K562 (cell line): ENCODE measurements around the gene SRC. TPM values are rescaled to one million over a fixed set of nuclear protein-coding genes. Genes with fewer than 3 reads are reported as not detected.
A peak's percentile ranks its signal among the peaks of the same experiment; 100 is the strongest.

Source experiments
- CHD1 ChIP-seq: fragments of 200-600 bp; sonication (generic); IDR thresholded peaks from one replicate; pipeline ENCODE4 v1.6.1; 2012; ENCODE audit warnings: mild to moderate bottlenecking, moderate library complexity, low read length, inconsistent platforms
- CUX1 ChIP-seq: fragments of 200-800 bp; sonication (Bioruptor generic); IDR thresholded peaks from 2 replicates; pipeline ENCODE4 v1.6.1; 2016; ENCODE audit warnings: missing genetic modification characterization, missing compliant biosample characterization
- DLX4 ChIP-seq: fragments of 250-450 bp; sonication (Bioruptor Pico); IDR thresholded peaks from 2 replicates; pipeline ENCODE4 v1.6.1; 2021; ENCODE audit warnings: mild to moderate bottlenecking
- E2F1 ChIP-seq: sonication (generic); formaldehyde crosslinking; IDR thresholded peaks from 2 replicates; pipeline ENCODE4 v1.8.1; 2023; ENCODE audit warnings: mild to moderate bottlenecking, missing genetic modification reagents, moderate library complexity
- FOXK1 ChIP-seq: sonication (generic); formaldehyde crosslinking; IDR thresholded peaks from 2 replicates; pipeline ENCODE4 v1.8.0; 2022; ENCODE audit warnings: missing genetic modification reagents, mild to moderate bottlenecking, borderline replicate concordance
- HDGF ChIP-seq: fragments of 450-650 bp; IDR thresholded peaks from 2 replicates; pipeline ENCODE4 v1.6.1; 2016
- MTF1 ChIP-seq: fragments of 250-450 bp; sonication (Bioruptor Pico); IDR thresholded peaks from 2 replicates; pipeline ENCODE4 v1.9.0; 2021; ENCODE audit warnings: moderate library complexity, mild to moderate bottlenecking, inconsistent platforms, borderline replicate concordance
- NCOA6 ChIP-seq: fragments of 450-650 bp; IDR thresholded peaks from 2 replicates; pipeline ENCODE4 v1.6.1; 2017; ENCODE audit warnings: mild to moderate bottlenecking
- PRDM10 ChIP-seq: fragments of 450-650 bp; IDR thresholded peaks from 2 replicates; pipeline ENCODE4 v1.6.1; 2018; ENCODE audit not compliant: partially characterized antibody
- PRPF4 ChIP-seq: fragments of 200-400 bp; formaldehyde crosslinking; IDR thresholded peaks from one replicate; pipeline ENCODE4 v1.6.1; 2017; ENCODE audit warnings: low read length, low read depth, mild to moderate bottlenecking; ENCODE audit not compliant: insufficient read depth, poor library complexity, severe bottlenecking
- RCOR1 ChIP-seq, 2 experiments: IDR thresholded peaks; 2 replicates each; pipeline ENCODE4 v1.6.1; 2012; ENCODE audit warnings: low read depth in 2 of 2, low read length in 2 of 2, borderline replicate concordance in 1 of 2, improper control_type of control experiment in 1 of 2
- SMARCA5 ChIP-seq: fragments of 450-650 bp; IDR thresholded peaks from 2 replicates; pipeline ENCODE4 v1.6.1; 2016
- SMARCB1 ChIP-seq: IDR thresholded peaks from 2 replicates; pipeline ENCODE4 v1.6.1; 2011; ENCODE audit warnings: improper control_type of control experiment, low read depth; ENCODE audit not compliant: insufficient read length
- ZNF143 ChIP-seq: sonication (generic); formaldehyde crosslinking; IDR thresholded peaks from 2 replicates; pipeline ENCODE4 v1.9.0; 2022; ENCODE audit warnings: mild to moderate bottlenecking, missing genetic modification reagents
- ZNF398 ChIP-seq: fragments of 250-450 bp; sonication (Bioruptor Pico); IDR thresholded peaks from 2 replicates; pipeline ENCODE4 v1.8.0; 2021; ENCODE audit warnings: moderate library complexity, mild to moderate bottlenecking, inconsistent platforms
- ZNF830 ChIP-seq: fragments of 250-450 bp; sonication (Bioruptor Pico); IDR thresholded peaks from 2 replicates; pipeline ENCODE4 v1.5.0; 2021; ENCODE audit warnings: mild to moderate bottlenecking
- polyA plus RNA-seq, 8 experiments: library from polyadenylated mRNA; depleted of rRNA in 4 of 8; stranded (reverse) in 5 of 8; unstranded in 3 of 8; fragments of >200 nt; fragmentation: Nextera tagmentation in 2 of 8; fragmentation: Illumina TruSeq in 1 of 8; extraction: Ambion mirVana in 2 of 8; extraction: Trizol in 1 of 8; gene quantifications; 2 replicates each; pipeline versions ENCODE4 v1.2.1 to v1.2.3, GENCODE V29; 2011 to 2014; ENCODE audit warnings: inconsistent platforms in 1 of 8, missing spikeins in 1 of 8
- total RNA-seq, 7 experiments: library from RNA; depleted of rRNA in 6 of 7; stranded (reverse); fragments of >200 nt in 6 of 7; fragmentation: Illumina TruSeq in 2 of 7; extraction: Trizol in 2 of 7; gene quantifications; 2 replicates each; pipeline versions ENCODE4 v1.2.1 to v1.2.3, GENCODE V29; 2011 to 2021; ENCODE audit warnings: low replicate concordance in 1 of 7

The SRC gene
- total and polyA plus RNA-seq, 9 of the 15 experiments (the other 6 are each of a cell fraction or from before 2014, with no cell fraction given) = 0.06 to 8.5 (median 3.1) TPM

- TF ChIP-seq ZNF398 = no peak
- peak; percentile 72; the same call in 1 of the 2 replicates for TF ChIP-seq HDGF
- TF ChIP-seq CUX1 (CRISPR knock-in tag) = no peak
- TF ChIP-seq RCOR1 (IDR thresholded peaks at IDR 0.05; ENCODE audit: borderline replicate concordance in 1 of 2, low read depth in 2 of 2, low read length in 2 of 2) = peak in 1 of 2 experiments; percentile 59; a peak in 1 of 4 replicates
- no peak for TF ChIP-seq CHD1
- no peak for TF ChIP-seq SMARCB1
- no peak for TF ChIP-seq ZNF143 (CRISPR knock-in tag)
- no peak for TF ChIP-seq E2F1 (CRISPR knock-in tag)
- TF ChIP-seq PRPF4 = no peak
- TF ChIP-seq NCOA6 = no peak
- TF ChIP-seq FOXK1 = no peak
- no peak for TF ChIP-seq DLX4
- peak; percentile 99 for TF ChIP-seq SMARCA5
- TF ChIP-seq PRDM10 = no peak
- no peak for TF ChIP-seq MTF1 (CRISPR knock-in tag)
- TF ChIP-seq ZNF830 (CRISPR knock-in tag) = no peak
These were observed 43.9 kb downstream of the SRC start (continued) for GRCh38 chr20:37389844-37390275.
